Effector memory CD8-positive, alpha-beta T cell (primary cell): ENCODE results near the gene TPP1.

Experiments
- ATAC-seq: fragments of 150-1000 bp; cut with Tn5 transposase; replicated peaks from 2 replicates; pipeline ENCODE4 v1.10.0; 2021; ENCODE audit warnings: mild to moderate bottlenecking, moderate library complexity
- DNase-seq, 3 experiments: peaks; one replicate each; pipeline ENCODE4 v3.0.0; 2021
- H3K27ac Mint-ChIP-seq, 2 donors: one replicate each; pipeline ENCODE4 v1.8.0; 2022; ENCODE audit warnings: mild to moderate bottlenecking in 2 of 2, mixed read lengths in 2 of 2, moderate library complexity in 2 of 2
- H3K27me3 Mint-ChIP-seq, 2 donors: one replicate each; pipeline ENCODE4 v1.8.0; 2022; ENCODE audit warnings: mixed read lengths in 2 of 2
- H3K36me3 Mint-ChIP-seq: one replicate; pipeline ENCODE4 v1.8.0; 2022; ENCODE audit warnings: mild to moderate bottlenecking, moderate library complexity, mixed read lengths; ENCODE audit not compliant: insufficient read depth
- H3K4me1 Mint-ChIP-seq, 2 donors: one replicate each; pipeline ENCODE4 v1.8.0; 2022; ENCODE audit warnings: low read depth in 2 of 2, mixed read lengths in 2 of 2
- H3K4me3 Mint-ChIP-seq, 2 donors: one replicate each; pipeline ENCODE4 v1.8.0; 2022; ENCODE audit warnings: mild to moderate bottlenecking in 2 of 2, mixed read lengths in 2 of 2, moderate library complexity in 2 of 2
- H3K9me3 Mint-ChIP-seq, 2 donors: one replicate each; pipeline ENCODE4 v1.8.0; 2022; ENCODE audit warnings: mixed read lengths in 2 of 2
- total RNA-seq, 9 experiments: gene quantifications; one replicate each; lab custom pipeline; 2026; lab: John Stamatoyannopoulos, UW

Gene TPP1
- 6.3 to 51.4 (median 27.6) reads per million in 9 experiments for total RNA-seq

GRCh38 chr11:6619004-6619745, at the start of gene TPP1:
TSS of gene TPP1 (minus strand) at chr11:6619422. CDS start at chr11:6619400, 22 bp downstream.
- Mint-ChIP-seq H3K4me1 (peaks cover 15 to 19% of the 10 kb centered on the region in 2 donors), H3K4me3 (no peak within 1 kb of the TSS), H3K9me3 (no peaks in the 10 kb centered on the region), H3K36me3 (peaks cover 16% of the 10 kb centered on the region), H3K27me3 (no peaks in the 10 kb centered on the region), H3K27ac (no peak within 1 kb of the TSS)
- ATAC-seq (peak; percentile 95), DNase-seq (peak; percentile 92 to 97 (median 93))

GRCh38 chr11:6667733-6668374, 48.6 kb upstream of the TPP1 start:
- no peaks in the 10 kb centered on the region for H3K9me3 Mint-ChIP-seq
- H3K27ac Mint-ChIP-seq, result peak overlapping the region; percentile 61 to 76
- DNase-seq, result peak; percentile 31 to 37 (median 36)
- H3K4me1 Mint-ChIP-seq, result peaks cover 17 to 40% of the 10 kb centered on the region in 2 donors
- no peaks in the 10 kb centered on the region for H3K36me3 Mint-ChIP-seq
- peak overlapping the region in 1 of 2 donors; percentile 23 for H3K4me3 Mint-ChIP-seq
- no peaks in the 10 kb centered on the region for H3K27me3 Mint-ChIP-seq
- ATAC-seq, result peak; percentile 93

- peaks cover 13 to 28% of the 10 kb centered on the region in 2 donors for H3K4me1 Mint-ChIP-seq
- no peak for ATAC-seq
- no peak for DNase-seq
- H3K27ac Mint-ChIP-seq, result peak overlapping the region in 1 of 2 donors; percentile 76
- no peaks in the 10 kb centered on the region for H3K36me3 Mint-ChIP-seq
- H3K4me3 Mint-ChIP-seq, result no peak overlapping the region
- no peaks in the 10 kb centered on the region for H3K9me3 Mint-ChIP-seq
- no peaks in the 10 kb centered on the region for H3K27me3 Mint-ChIP-seq
Observed at GRCh38 chr11:6666302-6667183, 47.3 kb upstream of the TPP1 start.

- no peaks in the 10 kb centered on the region for H3K9me3 Mint-ChIP-seq
- no peaks in the 10 kb centered on the region for H3K27me3 Mint-ChIP-seq
- H3K36me3 Mint-ChIP-seq, result no peaks in the 10 kb centered on the region
- H3K27ac Mint-ChIP-seq, result no peak overlapping the region
- ATAC-seq (no peak), DNase-seq (no peak)
- H3K4me3 Mint-ChIP-seq, result no peak overlapping the region
- peaks cover 5 to 18% of the 10 kb centered on the region in 2 donors for H3K4me1 Mint-ChIP-seq
Observed at GRCh38 chr11:6664551-6664950, 45.3 kb upstream of the TPP1 start.

- H3K27me3 Mint-ChIP-seq, result no peaks in the 10 kb centered on the region
- peak overlapping the region in 1 of 2 donors; percentile 18 for H3K27ac Mint-ChIP-seq
- no peaks in the 10 kb centered on the region for H3K9me3 Mint-ChIP-seq
- no peak overlapping the region for H3K4me3 Mint-ChIP-seq
- no peaks in the 10 kb centered on the region for H3K36me3 Mint-ChIP-seq
- ATAC-seq (no peak), DNase-seq (no peak)
- H3K4me1 Mint-ChIP-seq, result peaks cover 5 to 18% of the 10 kb centered on the region in 2 donors
Observed at GRCh38 chr11:6663794-6664469, 44.7 kb upstream of the TPP1 start.

GRCh38 chr11:6660712-6661111, 41.5 kb upstream of the TPP1 start:
- Mint-ChIP-seq H3K9me3 (no peaks in the 10 kb centered on the region), H3K4me1 (peaks cover 0 to 10% of the 10 kb centered on the region in 2 donors), H3K27ac (no peak overlapping the region), H3K4me3 (no peak overlapping the region), H3K36me3 (no peaks in the 10 kb centered on the region), H3K27me3 (peaks cover 4 to 9% of the 10 kb centered on the region in 2 donors)
- DNase-seq (no peak), ATAC-seq (no peak)

GRCh38 chr11:6658647-6659046, 39.4 kb upstream of the TPP1 start:
- DNase-seq, result no peak

GRCh38 chr11:6657346-6657745, 38.1 kb upstream of the TPP1 start:
- no peak overlapping the region for H3K27ac Mint-ChIP-seq
- DNase-seq, result no peak
- H3K4me1 Mint-ChIP-seq, result peaks cover 0 to 6% of the 10 kb centered on the region in 2 donors
- H3K36me3 Mint-ChIP-seq, result no peaks in the 10 kb centered on the region
- no peak for ATAC-seq
- H3K4me3 Mint-ChIP-seq, result peak overlapping the region; percentile 73 to 81
- peaks cover 4 to 9% of the 10 kb centered on the region in 2 donors for H3K27me3 Mint-ChIP-seq
- no peaks in the 10 kb centered on the region for H3K9me3 Mint-ChIP-seq

More at GRCh38 chr11:6658647-6659046, 39.4 kb upstream of the TPP1 start:
- peaks cover 4 to 9% of the 10 kb centered on the region in 2 donors for H3K27me3 Mint-ChIP-seq
- no peaks in the 10 kb centered on the region for H3K9me3 Mint-ChIP-seq
- no peaks in the 10 kb centered on the region for H3K36me3 Mint-ChIP-seq
- H3K4me1 Mint-ChIP-seq, result peaks cover 0 to 8% of the 10 kb centered on the region in 2 donors
- no peak for ATAC-seq
- H3K27ac Mint-ChIP-seq, result no peak overlapping the region
- no peak overlapping the region for H3K4me3 Mint-ChIP-seq

GRCh38 chr11:6656936-6657335, 37.7 kb upstream of the TPP1 start:
- Mint-ChIP-seq H3K4me3 (peak overlapping the region; percentile 73 to 81), H3K9me3 (no peaks in the 10 kb centered on the region), H3K27me3 (peaks cover 4 to 9% of the 10 kb centered on the region in 2 donors), H3K4me1 (peaks cover 0 to 6% of the 10 kb centered on the region in 2 donors), H3K27ac (no peak overlapping the region), H3K36me3 (no peaks in the 10 kb centered on the region)
- ATAC-seq, result no peak
- no peak for DNase-seq

GRCh38 chr11:6656584-6656915, 37.3 kb upstream of the TPP1 start:
- H3K4me1 Mint-ChIP-seq, result peaks cover 0 to 6% of the 10 kb centered on the region in 2 donors
- no peak for ATAC-seq
- peak overlapping the region; percentile 73 to 81 for H3K4me3 Mint-ChIP-seq
- H3K36me3 Mint-ChIP-seq, result no peaks in the 10 kb centered on the region
- H3K27ac Mint-ChIP-seq, result peak overlapping the region; percentile 38 to 59
- peaks cover 4 to 9% of the 10 kb centered on the region in 2 donors for H3K27me3 Mint-ChIP-seq
- DNase-seq, result no peak
- no peaks in the 10 kb centered on the region for H3K9me3 Mint-ChIP-seq

GRCh38 chr11:6655790-6656583, 36.8 kb upstream of the TPP1 start, which contains the start of gene DCHS1:
TSS of gene DCHS1 (minus strand) at chr11:6655809. CDS start at chr11:6641613, 14,196 bp downstream.
- ATAC-seq, result peak; percentile 34
- no peak for DNase-seq
- H3K27me3 Mint-ChIP-seq, result peaks cover 4 to 9% of the 10 kb centered on the region in 2 donors
- H3K27ac Mint-ChIP-seq, result peak within 1 kb of the TSS; percentile 38 to 59
- peak within 1 kb of the TSS; percentile 73 to 81 for H3K4me3 Mint-ChIP-seq
- no peaks in the 10 kb centered on the region for H3K36me3 Mint-ChIP-seq
- H3K9me3 Mint-ChIP-seq, result no peaks in the 10 kb centered on the region
- peaks cover 0 to 6% of the 10 kb centered on the region in 2 donors for H3K4me1 Mint-ChIP-seq
